ENCODE data around the gene ZFHX3.

ZFHX3 gene

GRCh38 chr16:72946063-72946462 is 101.9 kb downstream of the ZFHX3 start:
- DNase-seq = no peak

DNA sequence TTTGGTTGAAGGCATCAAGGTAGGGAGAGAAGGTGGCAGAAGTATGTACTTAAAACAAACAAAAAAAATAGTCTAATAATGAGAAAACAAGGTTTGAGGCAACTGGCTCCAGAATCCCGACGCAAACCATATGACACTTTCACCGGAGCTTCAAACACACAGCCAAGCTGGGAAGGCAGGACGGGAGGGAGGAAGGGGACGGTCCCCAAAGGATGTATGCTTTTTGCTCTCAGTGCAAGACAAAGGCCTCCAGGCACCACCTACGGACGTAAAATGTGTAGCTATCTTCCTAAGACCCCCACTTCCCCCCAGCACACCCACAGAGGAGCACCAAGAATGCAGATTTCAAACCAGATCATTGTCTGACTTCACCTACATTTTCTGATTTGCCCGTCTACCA is 102.3 kb downstream of the ZFHX3 start:
- no peak for DNase-seq

- no peak for DNase-seq
Observed at GRCh38 chr16:72944757-72945485, 103.0 kb downstream of the ZFHX3 start.

DNA sequence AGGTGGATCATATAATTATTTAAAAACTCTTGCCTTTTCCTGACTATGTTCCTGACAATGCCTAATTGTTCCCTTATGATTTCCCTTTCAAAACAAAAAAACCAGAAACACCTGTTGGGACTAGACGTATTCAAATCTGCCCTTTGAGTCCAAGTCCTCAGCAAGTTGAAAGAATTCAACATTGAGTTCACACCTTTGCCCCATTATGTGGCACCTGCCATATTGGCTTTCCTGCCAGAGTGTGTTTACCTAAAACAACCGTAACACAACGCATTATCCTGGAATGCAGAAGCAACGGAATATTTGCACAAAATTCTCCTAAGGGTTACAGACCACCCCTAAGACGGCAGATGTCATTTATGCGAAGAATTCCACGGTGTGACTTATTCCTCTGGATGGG is 105.9 kb downstream of the ZFHX3 start:
- DNase-seq = peak; percentile 91

DNA sequence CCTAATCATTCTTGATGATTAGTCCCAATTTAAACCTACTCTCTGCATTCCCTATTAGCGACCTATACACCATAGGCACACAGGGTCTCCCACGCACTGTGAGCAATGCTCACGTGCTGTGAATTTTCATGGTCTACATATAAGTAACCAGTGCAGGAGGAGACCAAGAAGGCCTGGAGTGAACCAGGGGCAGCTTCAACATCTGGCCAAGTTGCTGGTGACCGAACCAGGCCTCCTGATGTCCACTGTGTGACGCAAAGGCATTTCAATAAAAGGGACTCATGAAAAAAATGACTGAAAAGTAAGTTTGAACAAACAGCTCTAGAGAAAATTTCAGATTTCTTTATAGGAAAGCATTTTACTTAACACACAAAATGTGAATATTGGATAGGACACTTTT is 107.0 kb downstream of the ZFHX3 start:
- DNase-seq = no peak

- DNase-seq = no peak
Observed at GRCh38 chr16:72939247-72939646, 108.7 kb downstream of the ZFHX3 start.

DNA sequence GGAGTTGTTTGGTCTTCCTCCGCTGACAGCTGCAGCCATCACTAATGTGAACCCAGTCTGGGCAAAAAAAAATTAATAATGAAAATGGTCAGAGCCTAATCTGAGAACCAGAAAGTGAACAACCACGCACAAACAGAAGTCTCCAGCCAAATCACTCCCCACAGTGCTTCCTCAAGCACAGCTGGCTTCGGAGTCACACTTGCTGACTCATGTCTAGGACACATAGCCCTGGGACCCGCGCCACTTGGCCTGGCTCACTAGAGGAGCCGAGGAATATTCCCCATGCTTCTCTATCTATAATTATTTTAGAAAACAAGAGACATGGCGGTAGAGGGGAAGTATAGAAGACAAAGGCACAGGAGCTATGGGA is 109.1 kb downstream of the ZFHX3 start:
- DNase-seq = no peak

DNA sequence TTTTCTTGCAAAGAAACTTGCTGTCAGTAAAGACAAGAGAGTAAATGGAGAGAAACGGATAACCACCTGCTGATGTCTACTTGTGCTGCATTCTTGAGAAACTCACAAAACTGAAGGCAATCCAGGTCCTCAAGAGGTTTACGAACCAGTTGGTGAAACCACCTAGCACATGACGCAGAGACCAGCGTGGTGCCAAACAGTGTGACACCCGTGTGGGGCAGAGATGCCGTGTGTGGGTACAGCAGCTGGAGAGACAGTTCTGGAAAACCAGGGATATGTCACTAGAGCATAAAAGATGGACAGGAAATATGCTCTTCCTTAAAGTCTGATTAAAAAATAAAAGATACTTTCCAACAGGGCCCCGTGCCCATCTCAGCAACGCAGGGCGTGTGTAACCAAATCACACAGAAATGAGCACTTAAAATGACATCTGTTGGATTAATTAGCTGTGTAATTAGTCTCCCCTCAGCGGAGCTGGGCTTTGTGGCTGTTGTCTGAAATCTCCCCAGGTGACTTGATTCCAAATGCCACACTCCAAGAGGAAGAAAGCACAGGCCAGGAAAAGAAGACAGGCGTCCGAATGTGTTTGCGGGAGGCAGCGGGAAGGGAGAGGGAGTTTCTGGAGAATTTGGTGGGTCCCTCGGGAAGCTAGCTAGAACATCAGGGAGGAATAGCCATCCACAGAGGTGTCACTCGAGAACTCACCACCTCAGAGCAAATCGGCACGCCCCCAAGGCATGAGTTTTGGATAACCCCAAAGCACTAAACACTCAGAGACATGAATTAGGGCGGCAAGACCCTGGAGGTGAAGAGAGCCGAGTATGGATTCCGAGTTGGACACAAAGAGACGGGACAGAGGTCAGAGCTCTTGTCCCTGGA is 109.8 kb downstream of the ZFHX3 start:
- DNase-seq = peak; percentile 30

GRCh38 chr16:72937360-72937759 is 110.6 kb downstream of the ZFHX3 start:
- DNase-seq = no peak

- no peak for DNase-seq
Observed at GRCh38 chr16:72936408-72936807, 111.5 kb downstream of the ZFHX3 start.

DNA sequence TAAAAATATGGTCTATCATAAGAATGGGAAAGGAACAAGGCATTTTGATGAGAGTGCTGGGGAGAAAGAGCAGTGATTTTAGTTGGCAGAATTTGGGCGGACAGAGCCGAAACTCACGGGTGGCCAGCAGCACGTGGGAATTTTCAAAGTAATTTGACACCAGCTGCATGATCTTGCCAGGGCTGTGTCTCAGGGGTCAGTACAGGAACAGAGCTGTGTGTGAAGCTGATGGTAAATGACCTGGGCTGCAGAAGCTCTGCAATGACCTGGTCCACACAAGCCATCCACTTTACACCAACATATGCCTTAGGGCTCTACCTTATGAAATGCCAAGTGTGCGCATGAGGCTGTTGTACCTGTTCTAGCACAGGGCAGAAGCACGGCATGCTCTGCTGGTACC is 112.0 kb downstream of the ZFHX3 start:
- no peak for DNase-seq

DNA sequence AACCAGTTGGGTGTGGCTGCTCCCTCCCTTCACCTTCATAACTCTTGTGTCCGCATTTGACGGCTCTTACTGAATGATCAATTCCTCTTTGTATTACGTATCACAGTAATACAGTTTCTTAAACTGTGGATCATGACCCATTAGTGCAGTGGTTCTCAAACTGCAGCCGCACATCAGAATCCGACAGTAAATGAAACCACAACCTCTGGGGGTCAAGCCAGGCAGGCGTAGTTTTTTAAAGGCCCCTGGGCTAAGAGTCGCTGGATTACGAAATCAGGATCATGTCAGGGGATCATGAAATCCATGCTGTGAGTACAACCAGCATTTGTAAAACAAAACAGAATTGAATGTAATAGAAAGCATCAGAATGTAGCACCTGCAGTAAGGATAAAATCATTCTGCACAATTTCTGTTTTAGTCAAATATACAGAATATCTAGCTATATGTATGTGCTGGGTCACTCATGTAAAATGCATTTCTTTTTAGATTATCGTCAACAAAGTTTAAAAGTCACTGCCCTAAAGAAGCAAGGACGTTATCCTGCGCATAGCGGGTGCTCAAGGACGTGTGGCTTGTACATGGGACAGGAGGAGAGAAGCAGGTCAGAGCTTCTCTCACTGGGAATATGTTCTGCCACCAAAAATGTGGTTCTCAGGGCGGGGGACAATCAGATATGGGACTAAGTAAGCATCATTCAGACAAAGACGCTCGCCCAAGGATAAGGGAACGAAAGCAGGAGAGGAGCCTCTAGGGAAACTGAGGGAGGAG is 113.1 kb downstream of the ZFHX3 start:
- DNase-seq = no peak

DNA sequence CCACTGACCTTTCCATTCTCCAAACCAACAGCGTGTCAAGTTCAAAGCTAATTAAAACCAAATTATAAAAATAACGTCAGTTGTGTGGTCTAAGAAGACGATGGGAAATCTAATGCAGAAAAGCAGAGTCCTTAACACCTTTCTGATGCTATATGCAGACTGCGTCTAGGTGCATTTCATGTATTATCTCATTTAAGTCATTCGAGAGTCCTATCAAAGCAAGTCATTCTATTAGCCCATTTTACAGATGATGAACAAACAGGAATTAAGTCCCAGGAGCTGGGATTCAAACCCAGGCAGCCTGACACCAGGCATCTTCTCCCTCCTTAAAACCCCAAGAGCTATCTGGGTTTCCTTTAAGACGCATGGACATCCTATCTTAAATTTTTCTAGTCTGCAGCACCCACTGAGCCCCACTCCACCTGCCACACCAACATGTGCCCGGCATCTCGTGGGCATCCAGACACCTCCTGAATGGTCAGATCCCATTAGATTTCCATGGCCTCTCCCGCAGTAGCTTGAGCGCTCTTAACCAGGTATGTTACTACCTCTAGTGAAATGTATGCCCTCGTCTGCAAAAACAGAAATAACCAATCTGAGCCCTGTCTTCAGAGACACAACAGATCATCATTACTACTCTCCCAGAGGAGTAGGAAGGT is 115.1 kb downstream of the ZFHX3 start:
- no peak for DNase-seq

- no peak for DNase-seq
Observed at GRCh38 chr16:72932050-72932449, 115.9 kb downstream of the ZFHX3 start.

DNA sequence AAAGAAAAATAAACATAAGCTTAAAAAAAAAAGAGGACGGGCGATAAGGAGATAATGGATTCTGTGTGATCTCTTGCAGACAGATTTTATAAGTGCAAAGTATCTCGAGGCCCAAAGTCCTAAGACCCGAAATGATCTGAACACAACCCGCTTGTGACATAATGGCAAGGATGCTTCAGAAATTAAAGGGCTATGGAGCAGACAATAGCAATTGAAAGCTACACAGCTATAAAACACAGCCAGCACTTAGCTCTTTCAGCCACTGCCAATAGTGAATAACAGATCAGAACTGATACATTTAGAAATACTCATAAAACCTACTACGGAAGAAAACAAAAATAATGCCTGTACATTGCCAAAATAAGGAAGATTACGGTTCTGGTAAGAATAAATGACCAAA is 117.5 kb downstream of the ZFHX3 start:
- DNase-seq = no peak

GRCh38 chr16:72928090-72928981 is 119.6 kb downstream of the ZFHX3 start:
- DNase-seq = peak; percentile 70

- DNase-seq = peak; percentile 77
Observed at GRCh38 chr16:72927199-72928089, 120.5 kb downstream of the ZFHX3 start.

DNA sequence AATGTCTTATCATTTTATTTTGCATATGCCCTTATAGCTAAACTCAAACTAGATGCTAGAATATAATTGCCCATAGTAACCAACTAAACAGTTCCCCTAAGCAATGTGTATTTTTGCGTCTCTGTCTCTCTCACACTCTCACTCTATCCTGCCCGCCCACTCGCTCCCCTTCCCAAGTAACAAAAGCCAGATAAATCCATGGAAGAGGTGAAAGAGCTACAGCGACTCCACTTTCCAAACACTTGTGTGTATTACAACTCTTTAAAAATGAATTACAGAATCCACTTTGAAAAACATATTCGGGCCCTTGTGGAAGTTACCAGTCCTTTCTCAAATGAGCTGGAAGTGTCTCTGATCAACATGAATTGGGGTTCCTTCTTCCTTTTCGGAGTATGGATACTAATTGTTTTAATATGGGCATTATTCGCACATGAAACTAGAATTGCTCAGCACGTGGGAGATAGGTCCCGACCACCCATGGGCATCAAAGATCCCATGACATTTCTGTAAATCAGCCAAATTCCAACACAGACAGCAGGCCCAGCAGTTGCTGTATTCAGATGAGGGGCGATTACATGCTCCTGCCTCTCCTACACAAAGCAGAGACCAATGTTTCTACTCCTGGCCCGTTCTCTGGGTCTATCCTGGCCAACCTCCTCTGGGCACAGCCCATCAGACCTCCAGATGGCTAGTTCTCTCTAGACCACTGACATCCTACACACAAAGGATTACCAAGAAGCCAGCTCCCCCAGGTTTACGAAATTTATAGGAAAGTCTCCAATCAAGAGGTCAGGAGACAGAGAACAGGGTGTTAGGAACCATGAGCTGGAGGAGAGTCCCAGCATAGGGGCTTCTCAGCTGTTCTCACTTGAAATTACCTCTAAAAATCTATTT is 121.5 kb downstream of the ZFHX3 start:
- DNase-seq = peak; percentile 29

- DNase-seq = peak; percentile 29
Observed at GRCh38 chr16:72925631-72925979, 122.3 kb downstream of the ZFHX3 start.

Data from NCI-H526 treated with DMSO at 0.1 percent for 48 hours (cell line).